K562 (cell line): Measurements from ENCODE around the gene MMP17. TPM values are rescaled to one million over a fixed set of nuclear protein-coding genes. Genes with fewer than 3 reads are reported as not detected.

Experiments
- AFF4 ChIP-seq: sonication (generic); formaldehyde crosslinking; IDR thresholded peaks from 2 replicates; pipeline ENCODE4 v1.8.0; 2023; ENCODE audit warnings: mild to moderate bottlenecking, missing genetic modification reagents
- ESRRA ChIP-seq: fragments of 450-650 bp; IDR thresholded peaks from 2 replicates; pipeline ENCODE4 v1.6.1; 2014; ENCODE audit warnings: low read depth, mild to moderate bottlenecking, moderate library complexity, borderline replicate concordance
- HNRNPH1 ChIP-seq: fragments of 200-400 bp; formaldehyde crosslinking; optimal IDR thresholded peaks from 2 replicates; pipeline ENCODE3; 2017; ENCODE audit warnings: low read depth, mild to moderate bottlenecking, low read length, moderate library complexity
- IRF2 ChIP-seq: sonication (generic); formaldehyde crosslinking; IDR thresholded peaks from 2 replicates; pipeline ENCODE4 v1.8.1; 2022; ENCODE audit warnings: mild to moderate bottlenecking, missing genetic modification reagents
- MAZ ChIP-seq, 2 experiments: fragments of 450-650 bp in 1 of 2; sonication (generic) in 1 of 2; formaldehyde crosslinking; IDR thresholded peaks in 1 of 2; conservative IDR thresholded peaks in 1 of 2; 2 replicates each; pipeline versions ENCODE4 v1.4.0 to v1.5.0; 2020; ENCODE audit warnings: mild to moderate bottlenecking in 1 of 2, missing genetic modification reagents in 1 of 2
- NR2F6 ChIP-seq: fragments of 450-650 bp; formaldehyde crosslinking; IDR thresholded peaks from 2 replicates; pipeline ENCODE4 v1.4.0; 2020; ENCODE audit warnings: mild to moderate bottlenecking
- POLR2G ChIP-seq: fragments of 200-400 bp; formaldehyde crosslinking; IDR thresholded peaks from 2 replicates; pipeline ENCODE4 v1.6.1; 2017; ENCODE audit warnings: low read depth, mild to moderate bottlenecking, antibody characterized with exemption, low read length, moderate library complexity
- RAD21 ChIP-seq, 2 experiments: fragments of 250-450 bp in 1 of 2; fragments of 450-650 bp in 1 of 2; sonication (Bioruptor Pico) in 1 of 2; formaldehyde crosslinking in 1 of 2; IDR thresholded peaks in 1 of 2; conservative IDR thresholded peaks in 1 of 2; 2 replicates each; pipeline versions ENCODE4 v1.4.0 to v1.8.0; 2020 to 2022; ENCODE audit warnings: mild to moderate bottlenecking in 2 of 2, moderate library complexity in 1 of 2
- TEAD4 ChIP-seq, 2 experiments: sonication (generic) in 1 of 2; formaldehyde crosslinking in 1 of 2; IDR thresholded peaks; 2 replicates each; pipeline versions ENCODE4 v1.6.1 to v1.8.0; 2012 to 2022; ENCODE audit warnings: borderline replicate concordance in 1 of 2, inconsistent platforms in 1 of 2, low read length in 1 of 2, mild to moderate bottlenecking in 1 of 2, missing genetic modification reagents in 1 of 2
- TFAP4 ChIP-seq: sonication (generic); formaldehyde crosslinking; IDR thresholded peaks from 2 replicates; pipeline ENCODE4 v1.8.0; 2022; ENCODE audit warnings: missing genetic modification reagents, mild to moderate bottlenecking, moderate library complexity, borderline replicate concordance
- TGIF2 ChIP-seq: sonication (generic); formaldehyde crosslinking; IDR thresholded peaks from 2 replicates; pipeline ENCODE4 v1.8.1; 2022; ENCODE audit warnings: mild to moderate bottlenecking, missing genetic modification reagents, moderate library complexity
- U2AF2 ChIP-seq: fragments of 200-400 bp; formaldehyde crosslinking; optimal IDR thresholded peaks from 2 replicates; pipeline ENCODE3; 2017; ENCODE audit warnings: low read depth, mild to moderate bottlenecking, low read length
- WHSC1 ChIP-seq: IDR thresholded peaks from one replicate; pipeline ENCODE4 v1.6.1; 2012; ENCODE audit warnings: low read length, control low read depth, inconsistent platforms
- ZNF253 ChIP-seq: fragments of 250-450 bp; sonication (Bioruptor Pico); conservative IDR thresholded peaks from 2 replicates; pipeline ENCODE4 v1.6.1; 2021; ENCODE audit warnings: mild to moderate bottlenecking
- ZNF584 ChIP-seq: fragments of 200-800 bp; sonication (Bioruptor generic); IDR thresholded peaks from 2 replicates; pipeline ENCODE4 v1.6.1; 2016; ENCODE audit warnings: low read depth, mild to moderate bottlenecking, missing genetic modification characterization, missing compliant biosample characterization
- ZNF79 ChIP-seq: fragments of 250-450 bp; sonication (Bioruptor Pico); IDR thresholded peaks from 2 replicates; pipeline ENCODE4 v1.4.0; 2020; ENCODE audit warnings: low read depth, mild to moderate bottlenecking, moderate library complexity
- polyA plus RNA-seq, 8 experiments: library from polyadenylated mRNA; depleted of rRNA in 4 of 8; stranded (reverse) in 5 of 8; unstranded in 3 of 8; fragments of >200 nt; fragmentation: Nextera tagmentation in 2 of 8; fragmentation: Illumina TruSeq in 1 of 8; extraction: Ambion mirVana in 2 of 8; extraction: Trizol in 1 of 8; gene quantifications; 2 replicates each; pipeline versions ENCODE4 v1.2.1 to v1.2.3, GENCODE V29; 2011 to 2014; ENCODE audit warnings: inconsistent platforms in 1 of 8, missing spikeins in 1 of 8
- total RNA-seq, 7 experiments: library from RNA; depleted of rRNA in 6 of 7; stranded (reverse); fragments of >200 nt in 6 of 7; fragmentation: Illumina TruSeq in 2 of 7; extraction: Trizol in 2 of 7; gene quantifications; 2 replicates each; pipeline versions ENCODE4 v1.2.1 to v1.2.3, GENCODE V29; 2011 to 2021; ENCODE audit warnings: low replicate concordance in 1 of 7
- TF ChIP-seq, protein P1 (sequence below): sonication (generic); formaldehyde crosslinking; IDR thresholded peaks from 2 replicates; pipeline ENCODE4 v1.8.0; 2022; ENCODE audit warnings: missing genetic modification reagents, mild to moderate bottlenecking, borderline replicate concordance
- TF ChIP-seq, protein P2 (sequence below): sonication (generic); formaldehyde crosslinking; IDR thresholded peaks from 2 replicates; pipeline ENCODE4 v1.5.0; 2020; ENCODE audit warnings: missing genetic modification reagents

Gene MMP17
- total and polyA plus RNA-seq, 9 of the 15 experiments (the other 6 are each of a cell fraction or from before 2014, with no cell fraction given): 1.1 to 21.2 (median 17.1) TPM; not detected in 2

GRCh38 chr12:131853832-131854797, 25.9 kb downstream of the MMP17 start (continued):
- TF ChIP-seq WHSC1: no peak
- TF ChIP-seq TGIF2 (CRISPR knock-in tag): no peak
- TF ChIP-seq AFF4 (CRISPR knock-in tag): no peak
- 0 out of 4 replicates have a peak, but pooled peaks of 1 of the 2 experiments have one; percentile 17 for TF ChIP-seq RAD21 (CRISPR knock-in tag; conservative IDR thresholded peaks at IDR 0.05 in 1 of 2, IDR thresholded peaks at IDR 0.05 in 1 of 2)
- no peak for TF ChIP-seq IRF2 (CRISPR knock-in tag)
- peak; percentile 86 for TF ChIP-seq ESRRA
- peak; percentile 5; the same call in 1 of the 2 replicates for TF ChIP-seq TFAP4
- TF ChIP-seq U2AF2: no peak
- no peak for TF ChIP-seq ZNF584 (CRISPR knock-in tag)
- TF ChIP-seq ZNF253 (CRISPR knock-in tag): no peak
- peak; percentile 51 for TF ChIP-seq POLR2G
- TF ChIP-seq, protein P1, sequence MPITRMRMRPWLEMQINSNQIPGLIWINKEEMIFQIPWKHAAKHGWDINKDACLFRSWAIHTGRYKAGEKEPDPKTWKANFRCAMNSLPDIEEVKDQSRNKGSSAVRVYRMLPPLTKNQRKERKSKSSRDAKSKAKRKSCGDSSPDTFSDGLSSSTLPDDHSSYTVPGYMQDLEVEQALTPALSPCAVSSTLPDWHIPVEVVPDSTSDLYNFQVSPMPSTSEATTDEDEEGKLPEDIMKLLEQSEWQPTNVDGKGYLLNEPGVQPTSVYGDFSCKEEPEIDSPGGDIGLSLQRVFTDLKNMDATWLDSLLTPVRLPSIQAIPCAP (CRISPR knock-in tag): no peak
- no peak for TF ChIP-seq HNRNPH1
- TF ChIP-seq, protein P2, sequence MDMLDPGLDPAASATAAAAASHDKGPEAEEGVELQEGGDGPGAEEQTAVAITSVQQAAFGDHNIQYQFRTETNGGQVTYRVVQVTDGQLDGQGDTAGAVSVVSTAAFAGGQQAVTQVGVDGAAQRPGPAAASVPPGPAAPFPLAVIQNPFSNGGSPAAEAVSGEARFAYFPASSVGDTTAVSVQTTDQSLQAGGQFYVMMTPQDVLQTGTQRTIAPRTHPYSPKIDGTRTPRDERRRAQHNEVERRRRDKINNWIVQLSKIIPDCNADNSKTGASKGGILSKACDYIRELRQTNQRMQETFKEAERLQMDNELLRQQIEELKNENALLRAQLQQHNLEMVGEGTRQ (CRISPR knock-in tag): 0 out of 2 replicates have a peak, but pooled peaks have one; percentile 6
- no peak for TF ChIP-seq MAZ (CRISPR knock-in tag; conservative IDR thresholded peaks at IDR 0.05 in 1 of 2, IDR thresholded peaks at IDR 0.05 in 1 of 2)
- TF ChIP-seq TEAD4 (IDR thresholded peaks at IDR 0.05; ENCODE audit: low read length): no peak
- no peak for TF ChIP-seq TEAD4 (CRISPR knock-in tag; IDR thresholded peaks at IDR 0.05; ENCODE audit: borderline replicate concordance)
- no peak for TF ChIP-seq NR2F6 (CRISPR knock-in tag)
- no peak for TF ChIP-seq ZNF79 (CRISPR knock-in tag)
